Lower leg skin (tissue), 3 donors: ENCODE data around the gene POM121L2.

Experiments used
- CTCF ChIP-seq, 3 donors: fragments of 450-650 bp; IDR thresholded peaks; one replicate each; pipeline ENCODE4 v1.5.1; 2016; ENCODE audit warnings: antibody characterized with exemption in 3 of 3, mild to moderate bottlenecking in 3 of 3, moderate library complexity in 2 of 3
- POLR2A ChIP-seq, 2 donors: fragments of 450-650 bp; IDR thresholded peaks; one replicate each; pipeline ENCODE4 v1.6.1; 2016 to 2017; ENCODE audit warnings: antibody characterized with exemption in 2 of 2, mild to moderate bottlenecking in 1 of 2, moderate library complexity in 1 of 2

GRCh38 chr6:27260836-27261375, 51.2 kb downstream of the POM121L2 start:
- TF ChIP-seq CTCF (IDR thresholded peaks at IDR 0.05) (no peak), POLR2A (IDR thresholded peaks at IDR 0.05) (no peak)
